ENCODE results near the gene AKAP1.

GRCh38 chr17:57165754-57166153 lies 80.7 kb downstream of the AKAP1 start:
- TF ChIP-seq, protein P1, sequence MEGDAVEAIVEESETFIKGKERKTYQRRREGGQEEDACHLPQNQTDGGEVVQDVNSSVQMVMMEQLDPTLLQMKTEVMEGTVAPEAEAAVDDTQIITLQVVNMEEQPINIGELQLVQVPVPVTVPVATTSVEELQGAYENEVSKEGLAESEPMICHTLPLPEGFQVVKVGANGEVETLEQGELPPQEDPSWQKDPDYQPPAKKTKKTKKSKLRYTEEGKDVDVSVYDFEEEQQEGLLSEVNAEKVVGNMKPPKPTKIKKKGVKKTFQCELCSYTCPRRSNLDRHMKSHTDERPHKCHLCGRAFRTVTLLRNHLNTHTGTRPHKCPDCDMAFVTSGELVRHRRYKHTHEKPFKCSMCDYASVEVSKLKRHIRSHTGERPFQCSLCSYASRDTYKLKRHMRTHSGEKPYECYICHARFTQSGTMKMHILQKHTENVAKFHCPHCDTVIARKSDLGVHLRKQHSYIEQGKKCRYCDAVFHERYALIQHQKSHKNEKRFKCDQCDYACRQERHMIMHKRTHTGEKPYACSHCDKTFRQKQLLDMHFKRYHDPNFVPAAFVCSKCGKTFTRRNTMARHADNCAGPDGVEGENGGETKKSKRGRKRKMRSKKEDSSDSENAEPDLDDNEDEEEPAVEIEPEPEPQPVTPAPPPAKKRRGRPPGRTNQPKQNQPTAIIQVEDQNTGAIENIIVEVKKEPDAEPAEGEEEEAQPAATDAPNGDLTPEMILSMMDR (IDR thresholded peaks at IDR 0.05) = no peak
- TF ChIP-seq POLR2A (IDR thresholded peaks at IDR 0.05) = no peak
